OCI-LY1 (cell line): ENCODE data around the gene POPDC3.

Source experiments
- H2AFZ ChIP-seq: fragments of 200-600 bp; sonication (generic), shearing (Covaris generic); 2 replicates; pipeline ENCODE4 v1.6.0; 2014; ENCODE audit warnings: antibody characterized with exemption, mild to moderate bottlenecking, low read length
- H3F3A ChIP-seq: fragments of 200-600 bp; sonication (generic), shearing (Covaris generic); 2 replicates; pipeline ENCODE4 v1.6.0; 2014; ENCODE audit warnings: mild to moderate bottlenecking, antibody characterized with exemption, low read length, moderate library complexity; ENCODE audit not compliant: insufficient read depth
- H3K27ac ChIP-seq: fragments of 200-600 bp; sonication (generic); 2 replicates; pipeline ENCODE4 v1.5.1; 2014; ENCODE audit warnings: low read length, mixed run types, mild to moderate bottlenecking, low read depth; ENCODE audit not compliant: poor library complexity, severe bottlenecking
- H3K27me3 ChIP-seq: fragments of 200-600 bp; sonication (generic); 2 replicates; pipeline ENCODE4 v1.6.0; 2014; ENCODE audit warnings: antibody characterized with exemption, mild to moderate bottlenecking, low read length, moderate library complexity; ENCODE audit not compliant: insufficient read depth
- H3K36me3 ChIP-seq: fragments of 200-600 bp; sonication (generic); 2 replicates; pipeline ENCODE4 v1.6.1; 2014; ENCODE audit warnings: mild to moderate bottlenecking, antibody characterized with exemption, low read length, moderate library complexity, mixed read lengths; ENCODE audit not compliant: insufficient read depth
- H3K4me1 ChIP-seq: fragments of 200-600 bp; sonication (generic); 2 replicates; pipeline ENCODE4 v1.5.1; 2014; ENCODE audit warnings: mild to moderate bottlenecking, low read length, moderate library complexity; ENCODE audit not compliant: insufficient read depth, severe bottlenecking
- H3K4me2 ChIP-seq: fragments of 200-600 bp; sonication (generic), shearing (Covaris generic); 2 replicates; pipeline ENCODE4 v1.6.1; 2014; ENCODE audit warnings: low read length
- H3K4me3 ChIP-seq: fragments of 200-600 bp; sonication (generic); 2 replicates; pipeline ENCODE4 v1.5.1; 2014; ENCODE audit warnings: low read length, low read depth, mild to moderate bottlenecking, mixed read lengths; ENCODE audit not compliant: poor library complexity, severe bottlenecking
- H3K79me2 ChIP-seq: fragments of 200-600 bp; shearing (Covaris generic); 2 replicates; pipeline ENCODE4 v1.6.1; 2016; ENCODE audit warnings: mixed run types, low read length, mixed read lengths; ENCODE audit not compliant: insufficient read depth
- H3K9ac ChIP-seq: fragments of 200-600 bp; sonication (generic), shearing (Covaris generic); 2 replicates; pipeline ENCODE4 v1.6.1; 2014; ENCODE audit warnings: mild to moderate bottlenecking, low read length, mixed read lengths
- H3K9me2 ChIP-seq: fragments of 200-600 bp; sonication (generic), shearing (Covaris generic); 2 replicates; pipeline ENCODE4 v1.6.1; 2014; ENCODE audit warnings: low read depth, mild to moderate bottlenecking, low read length, mixed read lengths
- H3K9me3 ChIP-seq: fragments of 200-600 bp; shearing (Covaris generic); 2 replicates; pipeline ENCODE4 v1.6.1; 2014; ENCODE audit warnings: low read length, mixed read lengths
- H4K20me1 ChIP-seq: fragments of 200-600 bp; sonication (generic), shearing (Covaris generic); 2 replicates; pipeline ENCODE4 v1.6.0; 2016; ENCODE audit warnings: mild to moderate bottlenecking, low read length; ENCODE audit not compliant: insufficient read depth
- CTCF ChIP-seq: fragments of 200-600 bp; sonication (generic), shearing (Covaris generic); IDR thresholded peaks from 2 replicates; pipeline ENCODE4 v1.5.1; 2017; ENCODE audit warnings: mild to moderate bottlenecking, antibody characterized with exemption, low read length, moderate library complexity, mixed read lengths
- EZH2 ChIP-seq: fragments of 200-600 bp; sonication (generic), shearing (Covaris generic); IDR thresholded peaks from 2 replicates; pipeline ENCODE4 v1.8.0; 2017; ENCODE audit warnings: borderline replicate concordance, mixed run types, mild to moderate bottlenecking, antibody characterized with exemption, low read length, moderate library complexity, mixed read lengths

Gene POPDC3

GRCh38 chr6:105108631-105109262 is 71.1 kb downstream of the POPDC3 start:
- no peak overlapping the region for H3K4me2 ChIP-seq
- no peaks in the 10 kb centered on the region for H3K9me3 ChIP-seq
- no peaks in the 10 kb centered on the region for H3K9me2 ChIP-seq
- H3K4me1 ChIP-seq, result no peaks in the 10 kb centered on the region
- H4K20me1 ChIP-seq, result no peaks in the 10 kb centered on the region
- TF ChIP-seq CTCF, result no peak
- TF ChIP-seq EZH2, result no peak
- no peaks in the 10 kb centered on the region for H3K36me3 ChIP-seq
- no peak overlapping the region for H3K4me3 ChIP-seq
- H3K27me3 ChIP-seq, result no peaks in the 10 kb centered on the region
- H3K27ac ChIP-seq, result no peak overlapping the region
- H2AFZ ChIP-seq, result no peak overlapping the region
- no peaks in the 10 kb centered on the region for H3K79me2 ChIP-seq
- no peak overlapping the region for H3K9ac ChIP-seq
- H3F3A ChIP-seq, result no peaks in the 10 kb centered on the region
